NOMO-1 treated with dmso at 0.1 percent for 144 hours (cell line): ENCODE measurements around the gene LRP4.
A peak's percentile ranks its signal among the peaks of the same experiment; 100 is the strongest.

ENCODE experiments used
- DNase-seq: peaks from one replicate; lab custom pipeline; 2025; ENCODE audit not compliant: unreplicated experiment; lab: John Stamatoyannopoulos, UW

Gene LRP4

GRCh38 chr11:46846510-46846830 is 71.9 kb downstream of the LRP4 start:
- no peak for DNase-seq

GRCh38 chr11:46845740-46846509 is 72.4 kb downstream of the LRP4 start, which contains the start of gene CKAP5:
Gene CKAP5 (minus strand): TSS chr11:46846280. CDS start chr11:46821231, 25,049 bp downstream.
- DNase-seq: peak; percentile 75

DNA sequence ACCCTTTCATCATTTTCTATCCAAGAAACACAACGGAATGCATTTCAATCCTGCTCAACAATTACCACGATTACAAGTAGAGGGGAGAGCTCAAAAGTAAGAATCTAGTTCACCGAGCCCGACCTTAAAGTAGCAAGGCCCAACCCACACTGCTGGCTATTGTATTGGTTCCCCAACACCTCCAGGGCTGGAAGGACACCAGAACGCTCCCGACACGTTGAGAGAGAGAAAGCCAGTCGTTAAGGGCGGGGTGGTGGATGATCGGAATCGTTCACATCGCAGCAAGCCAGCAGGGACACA is 73.0 kb downstream of the LRP4 start:
- DNase-seq: no peak

- DNase-seq: no peak
These were observed 78.2 kb downstream of the LRP4 start for GRCh38 chr11:46840116-46840515.

GRCh38 chr11:46838501-46838900 is 79.8 kb downstream of the LRP4 start:
- no peak for DNase-seq

- DNase-seq: no peak
These were observed 80.5 kb downstream of the LRP4 start for GRCh38 chr11:46837860-46838259.

GRCh38 chr11:46836870-46837269 is 81.5 kb downstream of the LRP4 start:
- DNase-seq: no peak

DNA sequence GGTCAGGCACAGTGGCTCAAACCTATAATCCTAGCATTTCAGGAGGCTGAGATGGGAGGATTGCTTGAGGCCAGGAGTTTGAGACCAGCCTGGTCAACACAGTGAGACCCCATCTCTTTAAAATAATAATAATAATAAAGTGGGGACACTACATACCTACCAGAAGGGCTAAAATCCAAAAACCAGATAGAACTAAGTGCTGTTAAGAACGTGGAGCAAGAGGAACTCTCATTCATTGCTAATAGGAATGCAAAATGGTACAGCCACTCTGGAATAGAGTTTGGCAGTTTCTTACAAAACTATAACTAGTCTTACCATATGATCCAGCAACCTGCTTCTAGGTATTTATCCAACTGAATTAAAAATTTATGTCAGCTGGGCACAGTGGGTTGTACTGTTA is 81.9 kb downstream of the LRP4 start:
- DNase-seq: no peak

DNA sequence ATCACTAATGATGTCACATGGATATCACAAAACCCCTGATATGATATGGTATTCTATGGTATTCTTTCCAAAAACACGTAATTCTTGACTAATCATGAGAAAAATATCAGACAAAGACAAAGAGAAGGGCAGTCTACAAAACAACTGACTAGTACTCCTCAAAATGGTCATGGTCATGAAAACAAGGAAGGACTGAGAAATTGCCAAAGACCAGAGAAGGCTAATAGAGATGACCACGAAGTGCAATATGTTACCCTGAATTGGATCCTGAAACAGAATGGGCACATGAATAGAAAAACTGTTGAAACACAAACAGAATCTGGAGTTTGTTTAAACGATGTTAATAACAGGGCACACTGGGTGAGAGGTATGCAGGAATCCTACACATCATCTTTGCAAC is 82.5 kb downstream of the LRP4 start:
- DNase-seq: no peak

DNA sequence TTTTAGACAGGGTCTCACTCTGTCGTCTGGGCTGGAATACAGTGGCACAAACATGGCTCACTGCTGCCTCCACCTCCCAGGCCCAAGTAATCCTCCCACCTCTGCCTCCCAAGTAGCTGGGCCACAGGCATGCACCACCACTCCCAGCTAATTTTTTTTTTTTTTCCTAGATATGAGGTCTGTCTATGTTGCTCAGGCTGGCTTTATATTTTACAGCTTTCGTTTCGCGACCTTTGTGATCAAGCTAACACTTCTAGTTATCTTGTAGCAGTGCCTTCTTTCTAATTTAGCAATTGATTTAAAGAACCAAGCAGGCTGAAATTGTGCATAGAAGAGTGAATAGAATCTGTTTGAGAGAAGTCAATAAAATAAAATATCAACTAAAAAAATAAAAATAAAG is 83.5 kb downstream of the LRP4 start:
- DNase-seq: no peak

- DNase-seq: no peak
These were observed 85.7 kb downstream of the LRP4 start for GRCh38 chr11:46832511-46833214.

DNA sequence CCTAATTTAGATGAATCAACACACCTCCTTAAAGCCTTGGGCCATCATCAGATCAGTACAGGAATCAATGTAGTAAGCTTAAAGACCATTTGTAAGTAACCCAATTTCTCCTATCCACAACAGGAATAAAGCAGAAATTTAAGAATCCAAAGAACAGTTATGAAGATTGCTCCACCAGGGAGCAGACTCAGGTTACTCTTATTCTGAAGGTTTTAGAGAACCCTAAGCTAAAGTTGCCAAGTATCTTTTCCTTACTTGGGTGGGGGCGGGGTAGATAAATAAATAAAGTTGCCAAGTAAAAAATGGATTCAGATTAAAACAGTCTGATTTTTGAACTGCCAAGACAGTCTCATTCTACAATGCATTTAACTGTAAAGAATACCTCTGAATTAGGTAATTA is 90.4 kb downstream of the LRP4 start:
- no peak for DNase-seq

GRCh38 chr11:46826310-46827044 is 91.9 kb downstream of the LRP4 start:
- DNase-seq: no peak

GRCh38 chr11:46808799-46809431 is 109.4 kb downstream of the LRP4 start:
- DNase-seq: no peak
